Inflammatory macrophage treated with lipopolysaccharide for 1 hour (primary cell): ENCODE measurements around the gene LARGE1.

Experiments used
- DNase-seq, 2 donors: peaks; one replicate each; pipeline ENCODE4 v3.0.0-alpha.2; 2020 to 2022

LARGE1 gene

GRCh38 chr22:33853200-33854097 is 66.8 kb downstream of the LARGE1 start:
- peak; percentile 49 to 51 for DNase-seq

GRCh38 chr22:33851821-33852384 is 68.4 kb downstream of the LARGE1 start:
- DNase-seq: no peak

- no peak for DNase-seq
Measured at GRCh38 chr22:33851240-33851639, 69.0 kb downstream of the LARGE1 start.

- no peak for DNase-seq
Measured at GRCh38 chr22:33850724-33851123, 69.6 kb downstream of the LARGE1 start.

GRCh38 chr22:33850193-33850592 is 70.1 kb downstream of the LARGE1 start:
- no peak for DNase-seq

GRCh38 chr22:33848251-33848650 is 72.0 kb downstream of the LARGE1 start:
- no peak for DNase-seq

GRCh38 chr22:33844273-33844672 is 76.0 kb downstream of the LARGE1 start:
- DNase-seq: no peak

- no peak for DNase-seq
Measured at GRCh38 chr22:33842421-33843094, 77.7 kb downstream of the LARGE1 start.

GRCh38 chr22:33842006-33842354 is 78.3 kb downstream of the LARGE1 start:
- no peak for DNase-seq

GRCh38 chr22:33841281-33842005 is 78.8 kb downstream of the LARGE1 start:
- DNase-seq: no peak

GRCh38 chr22:33838644-33839043 is 81.6 kb downstream of the LARGE1 start:
- no peak for DNase-seq

GRCh38 chr22:33837826-33838225 is 82.5 kb downstream of the LARGE1 start:
- no peak for DNase-seq

GRCh38 chr22:33835265-33835664 is 85.0 kb downstream of the LARGE1 start:
- no peak for DNase-seq

- no peak for DNase-seq
Measured at GRCh38 chr22:33832558-33833151, 87.6 kb downstream of the LARGE1 start.

GRCh38 chr22:33831651-33832050 is 88.6 kb downstream of the LARGE1 start:
- no peak for DNase-seq

GRCh38 chr22:33831207-33831606 is 89.1 kb downstream of the LARGE1 start:
- no peak for DNase-seq

- no peak for DNase-seq
Measured at GRCh38 chr22:33829546-33830280, 90.6 kb downstream of the LARGE1 start.

GRCh38 chr22:33828302-33828701 is 92.0 kb downstream of the LARGE1 start:
- DNase-seq: no peak

GRCh38 chr22:33825761-33826160 is 94.5 kb downstream of the LARGE1 start:
- DNase-seq: no peak

- DNase-seq: no peak
Measured at GRCh38 chr22:33823552-33823951, 96.7 kb downstream of the LARGE1 start.

- no peak for DNase-seq
Measured at GRCh38 chr22:33821290-33821689, 99.0 kb downstream of the LARGE1 start.

GRCh38 chr22:33819743-33820142 is 100.5 kb downstream of the LARGE1 start:
- DNase-seq: no peak
